GM13977 (cell line): Measurements from ENCODE around the gene DAG1.

ENCODE experiments used
- DNase-seq: peaks from one replicate; pipeline ENCODE4 v3.0.0; 2012; ENCODE audit warnings: low spot score
- CTCF ChIP-seq: IDR thresholded peaks from 2 replicates; pipeline ENCODE4 v1.5.1; 2012; ENCODE audit warnings: mild to moderate bottlenecking, control low read depth; ENCODE audit not compliant: insufficient read depth; ENCODE audit errors: extremely low read depth, missing control alignments
- in situ Hi-C: fragments of 300-500 bp; cut with MboI; formaldehyde crosslinking; loops from one replicate; pipeline ENCODE4 v1.12.0; 2022; ENCODE audit warnings: low sequenced_read_pairs, low pct_unique_long_range_greater_than_20kb, mixed read lengths, inconsistent platforms; ENCODE audit not compliant: unreplicated experiment

The DAG1 gene

GRCh38 chr3:49498648-49499047, 28.6 kb downstream of the DAG1 start:
- no peak for DNase-seq
- no peak for TF ChIP-seq CTCF
- in situ Hi-C loops: no loop called here

GRCh38 chr3:49500205-49500731, 30.2 kb downstream of the DAG1 start:
- TF ChIP-seq CTCF: no peak
- DNase-seq: no peak
- in situ Hi-C loops: no loop called here

- in situ Hi-C loops: no loop called here
- TF ChIP-seq CTCF: no peak
- no peak for DNase-seq
Measured at GRCh38 chr3:49500732-49501609, 30.9 kb downstream of the DAG1 start.

GRCh38 chr3:49501842-49502241, 31.8 kb downstream of the DAG1 start:
- in situ Hi-C loops: no loop called here
- no peak for DNase-seq
- TF ChIP-seq CTCF: no peak

GRCh38 chr3:49506906-49507305, 36.8 kb downstream of the DAG1 start:
- DNase-seq: no peak
- no peak for TF ChIP-seq CTCF
- in situ Hi-C loops: no loop called here

- no peak for TF ChIP-seq CTCF
- DNase-seq: no peak
- in situ Hi-C loops: no loop called here
Measured at GRCh38 chr3:49509028-49509561, 39.0 kb downstream of the DAG1 start.
